ENCODE data around the gene DYNLT2. TPM values are rescaled to one million over a fixed set of nuclear protein-coding genes. Genes with fewer than 3 reads are reported as not detected.
A peak's percentile ranks its signal among the peaks of the same experiment; 100 is the strongest.

DYNLT2 gene
- total RNA-seq, 1 donor from 2014 or later, result 0.62 TPM

DNA sequence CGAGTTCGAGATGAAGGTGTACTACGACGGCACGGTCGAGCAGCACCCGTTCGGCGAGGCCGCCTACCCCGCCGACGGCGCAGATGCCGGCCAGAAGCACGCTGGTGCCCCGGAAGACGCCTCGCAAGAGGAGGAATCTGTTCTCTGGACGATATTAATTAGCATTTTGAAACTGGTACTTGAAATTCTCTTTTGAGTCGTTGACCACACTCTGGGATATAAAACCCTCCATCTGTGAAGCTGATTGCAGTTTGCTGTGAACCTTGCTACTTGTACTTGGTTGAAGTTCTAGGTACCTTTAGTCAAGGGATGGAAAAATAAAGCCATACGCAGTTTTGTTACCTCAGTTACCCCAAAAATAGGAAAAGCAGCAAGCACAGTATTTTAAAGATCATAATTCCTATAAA, 48.5 kb downstream of the DYNLT2 start:
- Mint-ChIP-seq H3K27ac (ENCODE audit: unreplicated experiment) (peak overlapping the region; percentile 92), H3K36me3 (ENCODE audit: low read depth, unreplicated experiment) (peaks cover 12% of the 10 kb centered on the region), H3K27me3 (ENCODE audit: unreplicated experiment) (peaks cover 8% of the 10 kb centered on the region), H3K9me3 (ENCODE audit: unreplicated experiment) (no peaks in the 10 kb centered on the region), H3K4me1 (ENCODE audit: unreplicated experiment) (peaks cover 33% of the 10 kb centered on the region), H3K4me3 (ENCODE audit: unreplicated experiment) (peak overlapping the region; percentile 96)
- TF ChIP-seq CTCF (IDR thresholded peaks at IDR 0.05; ENCODE audit: unreplicated experiment), result no peak
- DNase-seq (ENCODE audit: low spot score), result no peak

DNA sequence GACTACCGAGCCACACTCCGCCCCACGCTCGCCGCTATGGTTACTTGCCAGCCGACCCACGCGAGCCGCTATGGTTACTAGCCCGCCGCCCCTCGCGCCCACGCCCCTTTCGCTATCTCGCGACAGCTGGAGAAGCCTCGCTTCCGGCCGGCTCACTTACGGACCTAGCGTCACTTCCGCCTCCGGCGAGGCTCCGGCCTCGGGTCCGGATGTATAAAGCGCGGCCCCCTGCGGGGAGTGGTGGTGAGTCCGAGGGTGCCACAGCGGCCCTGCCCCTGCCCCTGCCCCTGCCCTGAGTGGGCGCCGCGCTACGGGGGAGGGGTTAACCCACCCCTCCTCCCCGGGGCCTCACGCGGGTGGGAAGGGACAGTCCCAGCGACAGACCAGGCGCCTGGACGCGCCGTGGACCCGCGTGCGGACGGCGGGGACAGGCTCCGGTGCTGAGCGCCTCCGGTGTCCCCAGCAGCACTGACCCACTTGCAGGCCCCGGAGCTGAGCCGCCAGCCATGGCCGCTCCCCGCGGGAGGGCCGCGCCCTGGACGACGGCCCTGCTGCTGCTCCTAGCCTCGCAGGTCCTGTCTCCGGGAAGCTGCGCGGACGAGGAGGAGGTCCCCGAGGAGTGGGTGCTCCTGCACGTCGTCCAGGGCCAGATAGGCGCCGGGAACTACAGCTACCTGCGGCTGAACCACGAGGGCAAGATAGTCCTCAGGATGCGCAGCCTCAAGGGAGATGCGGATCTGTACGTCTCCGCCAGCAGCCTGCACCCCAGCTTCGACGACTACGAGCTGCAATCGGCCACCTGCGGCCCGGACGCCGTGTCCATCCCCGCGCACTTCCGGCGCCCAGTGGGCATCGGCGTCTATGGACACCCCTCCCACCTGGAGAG, 49.2 kb downstream of the DYNLT2 start, which contains the start of the genes C6orf120 and WDR27:
TSS of gene C6orf120 (plus strand) at position 173 of the 886 bp plus-strand sequence. CDS start at position 507, 334 bp downstream.
TSS of gene WDR27 (minus strand) at position 76 of the 886 bp plus-strand sequence. CDS start 13,024 bp downstream, outside the sequence.
- Mint-ChIP-seq H3K9me3 (ENCODE audit: unreplicated experiment) (no peaks in the 10 kb centered on the region), H3K4me1 (ENCODE audit: unreplicated experiment) (peaks cover 36% of the 10 kb centered on the region), H3K27ac (ENCODE audit: unreplicated experiment) (peak within 1 kb of the TSS; percentile 92), H3K27me3 (ENCODE audit: unreplicated experiment) (peaks cover 12% of the 10 kb centered on the region), H3K4me3 (ENCODE audit: unreplicated experiment) (peak within 1 kb of the TSS; percentile 96), H3K36me3 (ENCODE audit: low read depth, unreplicated experiment) (peaks cover 17% of the 10 kb centered on the region)
- no peak for TF ChIP-seq CTCF (IDR thresholded peaks at IDR 0.05; ENCODE audit: unreplicated experiment)
- peak; percentile 96 for DNase-seq (ENCODE audit: low spot score)

DNA sequence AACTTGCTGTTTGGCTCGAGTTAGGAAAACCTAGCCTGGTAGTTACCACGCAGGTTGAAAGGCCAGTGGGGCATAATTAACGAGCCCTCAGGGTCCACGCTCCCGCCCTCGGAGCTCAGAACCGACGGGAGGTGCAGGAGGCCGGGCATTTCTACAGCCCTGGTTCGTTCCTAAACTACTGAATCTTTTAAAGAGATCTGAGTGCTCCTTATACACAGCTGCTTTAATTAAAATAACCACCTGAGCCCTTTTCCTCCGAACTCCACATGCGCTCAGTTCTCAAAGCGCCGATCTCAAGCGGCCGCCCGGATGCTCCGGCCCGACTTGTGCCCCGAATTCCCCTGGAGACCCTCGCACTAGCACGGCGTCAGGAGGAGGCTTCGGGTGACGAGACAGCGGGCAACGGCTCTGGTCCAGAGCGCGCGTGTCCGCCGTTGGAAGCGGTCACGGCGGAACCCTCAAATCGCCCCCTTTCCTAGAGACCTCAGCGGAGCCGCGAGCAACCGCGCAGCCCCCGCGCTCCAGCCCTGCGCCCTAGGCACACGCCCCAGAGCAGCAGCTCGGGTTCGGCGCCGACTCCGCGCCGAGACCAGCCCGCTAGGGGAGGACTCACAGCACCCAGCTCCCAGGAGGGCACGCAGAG, 49.9 kb downstream of the DYNLT2 start:
- peak overlapping the region; percentile 57 for H3K27ac Mint-ChIP-seq (ENCODE audit: unreplicated experiment)
- TF ChIP-seq CTCF (IDR thresholded peaks at IDR 0.05; ENCODE audit: unreplicated experiment), result no peak
- H3K4me1 Mint-ChIP-seq (ENCODE audit: unreplicated experiment), result peaks cover 36% of the 10 kb centered on the region

DNA sequence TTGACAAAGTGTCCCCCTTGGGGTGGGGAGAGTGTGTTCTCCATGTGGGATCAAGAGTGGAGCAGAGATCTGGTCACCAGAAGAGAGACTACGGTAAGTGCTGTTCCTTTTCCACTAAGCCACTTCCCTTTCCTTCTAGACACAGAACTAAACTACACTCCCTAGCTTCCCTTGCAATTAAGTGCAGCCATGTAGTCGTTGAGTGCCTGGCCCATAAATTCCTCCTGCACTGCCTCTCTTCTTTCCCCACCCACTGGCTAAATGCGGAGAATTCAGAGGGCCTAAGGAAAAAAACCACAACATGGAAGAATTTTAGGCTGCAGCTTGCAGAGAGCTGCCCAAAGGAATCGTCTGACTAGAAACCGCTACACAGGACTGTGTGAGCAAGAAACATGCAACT, 51.1 kb downstream of the DYNLT2 start:
- Mint-ChIP-seq H3K4me3 (ENCODE audit: unreplicated experiment) (no peak overlapping the region), H3K27me3 (ENCODE audit: unreplicated experiment) (peaks cover 12% of the 10 kb centered on the region), H3K36me3 (ENCODE audit: low read depth, unreplicated experiment) (peaks cover 24% of the 10 kb centered on the region), H3K4me1 (ENCODE audit: unreplicated experiment) (peaks cover 36% of the 10 kb centered on the region), H3K27ac (ENCODE audit: unreplicated experiment) (peak overlapping the region; percentile 42), H3K9me3 (ENCODE audit: unreplicated experiment) (no peaks in the 10 kb centered on the region)
- no peak for TF ChIP-seq CTCF (IDR thresholded peaks at IDR 0.05; ENCODE audit: unreplicated experiment)
- DNase-seq (ENCODE audit: low spot score), result no peak

More for the DNA sequence above, 49.9 kb downstream of the DYNLT2 start:
- peaks cover 12% of the 10 kb centered on the region for H3K27me3 Mint-ChIP-seq (ENCODE audit: unreplicated experiment)
- peak overlapping the region; percentile 95 for H3K4me3 Mint-ChIP-seq (ENCODE audit: unreplicated experiment)
- H3K36me3 Mint-ChIP-seq (ENCODE audit: low read depth, unreplicated experiment), result peaks cover 18% of the 10 kb centered on the region
- no peaks in the 10 kb centered on the region for H3K9me3 Mint-ChIP-seq (ENCODE audit: unreplicated experiment)
- DNase-seq (ENCODE audit: low spot score), result no peak
